HepG2 (cell line): ENCODE data around the gene MTA3. TPM values are rescaled to one million over a fixed set of nuclear protein-coding genes. Genes with fewer than 3 reads are reported as not detected.

Source experiments
- ATAC-seq: fragments of 200-7000 bp; cut with Tn5 transposase; 3 replicates; pipeline ENCODE4 v1.9.1; 2020; ENCODE audit warnings: mild to moderate bottlenecking, moderate library complexity
- BruUV-seq: library from RNA; stranded (reverse); fragments of 400-500 nt; replicated peaks from 2 replicates; lab custom pipeline; 2021; lab: Mats Ljungman, UMichigan
- CTCF ChIA-PET: fragments of 300-600 bp; formaldehyde crosslinking; extraction: SDS; loops from one replicate; lab custom pipeline; 2021; ENCODE audit warnings: low total read pairs, inconsistent platforms, low intra/inter-chr PET ratio; lab: Yijun Ruan, JAX
- POLR2A ChIA-PET: fragments of 350-600 bp; sonication (Branson Sonifier 250); formaldehyde crosslinking; loops from one replicate; lab custom pipeline; 2020; ENCODE audit warnings: antibody characterized with exemption, inconsistent platforms; lab: Yijun Ruan, JAX
- DNase-seq: peaks from one replicate; pipeline ENCODE4 v3.0.0-alpha.2; 2015; ENCODE audit warnings: low spot score
- FAIRE-seq: peaks from 3 replicates; lab custom pipeline; 2011; peaks lifted over from hg19 to GRCh38; lab: Jason Lieb, UNC
- H2AFZ ChIP-seq: one replicate; pipeline ENCODE4 v1.6.1; 2011; ENCODE audit warnings: low read length, inconsistent platforms
- H3K27ac ChIP-seq: fragments of 300-600 bp; 3 replicates; pipeline ENCODE4 v1.8.0; 2011; ENCODE audit warnings: mixed run types, mild to moderate bottlenecking, mixed read lengths, low read length, inconsistent platforms; ENCODE audit not compliant: insufficient read depth; ENCODE audit errors: extremely low read length
- H3K27me3 ChIP-seq, 2 experiments: fragments of 200-600 bp in 1 of 2; 2 replicates in 1 of 2; 3 replicates in 1 of 2; pipeline versions ENCODE4 v1.6.0 to v1.8.0; 2011; ENCODE audit warnings: low read length in 2 of 2, mild to moderate bottlenecking in 2 of 2, moderate library complexity in 2 of 2, inconsistent platforms in 1 of 2; ENCODE audit not compliant: insufficient read depth in 2 of 2, control insufficient read depth in 1 of 2
- H3K36me3 ChIP-seq, 2 experiments: fragments of 200-600 bp in 1 of 2; replicated peaks in 1 of 2; 2 replicates in 1 of 2; 3 replicates in 1 of 2; pipeline versions ENCODE4 v1.5.1 to v1.8.0; 2011; ENCODE audit warnings: low read length in 2 of 2, inconsistent platforms in 1 of 2; ENCODE audit not compliant: insufficient read depth in 2 of 2, control insufficient read depth in 1 of 2
- H3K4me1 ChIP-seq: 2 replicates; pipeline ENCODE4 v1.5.1; 2012; ENCODE audit warnings: low read length, inconsistent platforms; ENCODE audit not compliant: insufficient read depth
- H3K4me2 ChIP-seq: 2 replicates; pipeline ENCODE4 v1.6.0; 2011; ENCODE audit warnings: low read depth, low read length, inconsistent platforms
- H3K4me3 ChIP-seq, 3 experiments: fragments of 200-600 bp in 1 of 3; sonication (generic), shearing (Covaris generic) in 1 of 3; replicated peaks in 1 of 3; 2 replicates each; pipeline ENCODE4 v1.5.1; 2011 to 2016; ENCODE audit warnings: low read length in 3 of 3, inconsistent platforms in 2 of 3, low read depth in 2 of 3, mild to moderate bottlenecking in 2 of 3, control low read depth in 1 of 3, mixed read lengths in 1 of 3; ENCODE audit not compliant: insufficient read depth in 1 of 3
- H3K79me2 ChIP-seq: one replicate; pipeline ENCODE4 v1.6.1; 2011; ENCODE audit warnings: low read length, inconsistent platforms; ENCODE audit not compliant: insufficient read depth
- H3K9ac ChIP-seq: 2 replicates; pipeline ENCODE4 v1.6.0; 2011; ENCODE audit warnings: mild to moderate bottlenecking, low read depth, low read length, inconsistent platforms; ENCODE audit not compliant: insufficient read depth
- H3K9me3 ChIP-seq: 2 replicates; pipeline ENCODE4 v1.5.1; 2012; ENCODE audit warnings: mild to moderate bottlenecking, low read length
- H4K20me1 ChIP-seq: 2 replicates; pipeline ENCODE4 v1.6.0; 2011; ENCODE audit warnings: inconsistent platforms, mild to moderate bottlenecking, low read length, moderate library complexity; ENCODE audit not compliant: insufficient read depth
- CAMTA2 ChIP-seq: sonication (generic); formaldehyde crosslinking; IDR thresholded peaks from 2 replicates; pipeline ENCODE4 v1.4.0; 2020; ENCODE audit warnings: mild to moderate bottlenecking, missing genetic modification reagents, borderline replicate concordance
- KIAA2018 ChIP-seq: sonication (generic); formaldehyde crosslinking; IDR thresholded peaks from 2 replicates; pipeline ENCODE4 v1.5.0; 2020; ENCODE audit warnings: mild to moderate bottlenecking, missing genetic modification reagents, borderline replicate concordance
- NCOA2 ChIP-seq: sonication (generic); formaldehyde crosslinking; IDR thresholded peaks from 2 replicates; pipeline ENCODE4 v1.8.0; 2022; ENCODE audit warnings: inconsistent platforms
- NR2C2 ChIP-seq: sonication (generic); formaldehyde crosslinking; IDR thresholded peaks from 2 replicates; pipeline ENCODE4 v1.4.0; 2020; ENCODE audit warnings: missing genetic modification reagents, mild to moderate bottlenecking, moderate library complexity, borderline replicate concordance
- RXRB ChIP-seq: IDR thresholded peaks from 2 replicates; pipeline ENCODE4 v1.6.1; 2016; ENCODE audit warnings: borderline replicate concordance, missing genetic modification reagents, missing compliant biosample characterization
- ZNF124 ChIP-seq: sonication (generic); formaldehyde crosslinking; IDR thresholded peaks from 2 replicates; pipeline ENCODE4 v1.4.0; 2020; ENCODE audit warnings: missing genetic modification reagents
- ZNF552 ChIP-seq: sonication (generic); formaldehyde crosslinking; IDR thresholded peaks from 2 replicates; pipeline ENCODE4 v1.9.0; 2022; ENCODE audit warnings: missing genetic modification reagents, mild to moderate bottlenecking, borderline replicate concordance
- ZNF572 ChIP-seq: sonication (generic); formaldehyde crosslinking; IDR thresholded peaks from 2 replicates; pipeline ENCODE4 v1.5.1; 2020; ENCODE audit warnings: mild to moderate bottlenecking, missing genetic modification reagents
- ZZZ3 ChIP-seq: sonication (generic); formaldehyde crosslinking; IDR thresholded peaks from 2 replicates; pipeline ENCODE4 v1.4.0; 2020; ENCODE audit warnings: missing genetic modification reagents, mild to moderate bottlenecking, borderline replicate concordance
- WGBS: methylation state at CpG from one replicate; pipeline ENCODE4 v1.1.6; 2017; ENCODE audit warnings: low lambda C conversion rate; 5-methylcytosine and 5-hydroxymethylcytosine counted together
- in situ Hi-C: cut with HindIII; loops from 2 replicates; pipeline ENCODE4 v1.10.0; 2017; ENCODE audit warnings: low pct_unique_long_range_greater_than_20kb; ENCODE audit not compliant: extremely low pct_ligation_motif_present
- intact Hi-C: fragments of 100-400 bp; cut with micrococcal nuclease; formaldehyde crosslinking; loops from one replicate; pipeline ENCODE4 v1.10.0; 2022; ENCODE audit not compliant: unreplicated experiment
- polyA plus RNA-seq, 8 experiments: library from polyadenylated mRNA; depleted of rRNA in 3 of 8; stranded (reverse) in 7 of 8; unstranded in 1 of 8; fragments of >200 nt; fragmentation: Illumina TruSeq in 4 of 8; extraction: Trizol in 4 of 8; gene quantifications; 2 replicates each; pipeline versions ENCODE4 v1.2.1 to v1.2.3, GENCODE V29; 2011 to 2016; ENCODE audit warnings: low read depth in 4 of 8, missing spikeins in 1 of 8, mixed read lengths in 1 of 8; ENCODE audit not compliant: insufficient read depth in 1 of 8
- total RNA-seq, 5 experiments: library from RNA; depleted of rRNA; stranded (reverse); fragments of >200 nt; fragmentation: Illumina TruSeq; extraction: Trizol; gene quantifications; 2 replicates each; pipeline ENCODE4 v1.2.3, GENCODE V29; 2016; ENCODE audit warnings: low read depth in 1 of 5
- TF ChIP-seq, protein P1 (sequence below): IDR thresholded peaks from 2 replicates; pipeline ENCODE4 v1.6.1; 2012; ENCODE audit warnings: inconsistent platforms
- TF ChIP-seq, protein P2 (sequence below): sonication (generic); formaldehyde crosslinking; IDR thresholded peaks from 2 replicates; pipeline ENCODE4 v1.8.0; 2022; ENCODE audit warnings: mild to moderate bottlenecking, missing genetic modification reagents

MTA3 gene
- total and polyA plus RNA-seq, 2 of the 13 experiments (the other 11 are each of a cell fraction or from before 2014, with no cell fraction given), result 48.8 to 77.8 TPM

DNA sequence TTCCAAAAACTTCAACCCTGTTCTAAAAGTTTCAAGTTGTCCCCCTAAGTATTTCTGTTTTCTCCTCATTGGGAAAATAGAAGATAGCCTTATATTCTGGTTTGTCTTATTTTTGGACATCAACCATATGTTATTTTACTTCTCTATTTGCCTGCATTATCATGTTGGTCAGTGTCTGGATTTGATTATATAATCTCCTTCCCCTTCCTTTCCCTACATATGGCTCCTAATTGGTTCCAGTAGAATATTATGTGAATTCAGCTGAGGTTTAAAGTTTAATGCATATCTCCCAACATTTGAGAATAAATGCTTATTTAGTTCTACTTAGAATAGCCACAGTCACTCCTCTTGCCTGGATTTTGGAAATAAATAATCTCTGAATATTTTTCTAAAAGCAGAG, 128.6 kb downstream of the MTA3 start (continued):
- TF ChIP-seq KIAA2018 (CRISPR knock-in tag), result no peak

DNA sequence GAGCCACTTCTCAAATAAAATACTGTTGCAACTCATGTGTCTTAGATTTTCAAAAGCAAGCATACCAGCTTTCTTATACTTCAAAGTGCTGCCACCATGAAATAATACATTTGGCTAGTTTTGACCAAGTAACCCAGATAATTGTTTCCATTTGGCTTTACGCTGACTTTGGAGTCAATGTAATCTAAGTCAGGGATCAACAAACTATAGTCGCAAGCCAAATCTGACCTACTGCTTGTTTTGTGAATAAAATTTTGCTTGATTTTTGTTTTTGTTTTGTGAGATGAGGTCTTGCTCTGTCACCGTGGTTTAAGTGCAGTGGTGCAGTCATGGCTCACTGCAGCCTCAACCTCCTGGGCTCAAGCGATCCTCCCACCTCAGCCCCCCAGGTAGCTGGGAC, 130.5 kb downstream of the MTA3 start:
- ChIA-PET POLR2A (interaction anchor here (1.0 kb wide), 1 partner anchor 93 kb away, joined by 3 read pairs; the partner anchor contains the start of gene HAAO), CTCF (no interaction called here)
- H3K4me1 ChIP-seq, result no peaks in the 10 kb centered on the region
- H3K36me3 ChIP-seq, result peaks cover 0 to 13% of the 10 kb centered on the region in 2 experiments
- no peak overlapping the region for H3K4me3 ChIP-seq
- no peak for DNase-seq
- no peak for ATAC-seq
- no peak for FAIRE-seq
- H3K9ac ChIP-seq, result no peak overlapping the region
- no peaks in the 10 kb centered on the region for H3K27me3 ChIP-seq
- H3K27ac ChIP-seq, result no peak overlapping the region
- H3K9me3 ChIP-seq, result no peaks in the 10 kb centered on the region
- in situ Hi-C loops (no loop called here), intact Hi-C loops (no loop called here)
- H3K79me2 ChIP-seq, result no peaks in the 10 kb centered on the region
- H4K20me1 ChIP-seq, result no peaks in the 10 kb centered on the region
- H2AFZ ChIP-seq, result no peak overlapping the region
- no peak overlapping the region for H3K4me2 ChIP-seq
- no TSS peak for BruUV-seq
- over 99% methylated on average over 4 of the region's 4 CpGs for WGBS
- TF ChIP-seq ZNF552 (CRISPR knock-in tag), result no peak
- no peak for TF ChIP-seq NCOA2 (CRISPR knock-in tag)
- TF ChIP-seq NR2C2 (CRISPR knock-in tag), result no peak
- no peak for TF ChIP-seq ZZZ3 (CRISPR knock-in tag)
- TF ChIP-seq ZNF572, result no peak
- TF ChIP-seq CAMTA2 (CRISPR knock-in tag), result no peak
- no peak for TF ChIP-seq ZNF124 (CRISPR knock-in tag)
- TF ChIP-seq RXRB (CRISPR knock-in tag), result no peak
- TF ChIP-seq, protein P1, sequence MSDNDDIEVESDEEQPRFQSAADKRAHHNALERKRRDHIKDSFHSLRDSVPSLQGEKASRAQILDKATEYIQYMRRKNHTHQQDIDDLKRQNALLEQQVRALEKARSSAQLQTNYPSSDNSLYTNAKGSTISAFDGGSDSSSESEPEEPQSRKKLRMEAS, result no peak
- TF ChIP-seq, protein P2, sequence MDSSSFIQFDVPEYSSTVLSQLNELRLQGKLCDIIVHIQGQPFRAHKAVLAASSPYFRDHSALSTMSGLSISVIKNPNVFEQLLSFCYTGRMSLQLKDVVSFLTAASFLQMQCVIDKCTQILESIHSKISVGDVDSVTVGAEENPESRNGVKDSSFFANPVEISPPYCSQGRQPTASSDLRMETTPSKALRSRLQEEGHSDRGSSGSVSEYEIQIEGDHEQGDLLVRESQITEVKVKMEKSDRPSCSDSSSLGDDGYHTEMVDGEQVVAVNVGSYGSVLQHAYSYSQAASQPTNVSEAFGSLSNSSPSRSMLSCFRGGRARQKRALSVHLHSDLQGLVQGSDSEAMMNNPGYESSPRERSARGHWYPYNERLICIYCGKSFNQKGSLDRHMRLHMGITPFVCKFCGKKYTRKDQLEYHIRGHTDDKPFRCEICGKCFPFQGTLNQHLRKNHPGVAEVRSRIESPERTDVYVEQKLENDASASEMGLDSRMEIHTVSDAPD (CRISPR knock-in tag), result no peak
